ENCODE data around the gene SLC16A1.

DNA sequence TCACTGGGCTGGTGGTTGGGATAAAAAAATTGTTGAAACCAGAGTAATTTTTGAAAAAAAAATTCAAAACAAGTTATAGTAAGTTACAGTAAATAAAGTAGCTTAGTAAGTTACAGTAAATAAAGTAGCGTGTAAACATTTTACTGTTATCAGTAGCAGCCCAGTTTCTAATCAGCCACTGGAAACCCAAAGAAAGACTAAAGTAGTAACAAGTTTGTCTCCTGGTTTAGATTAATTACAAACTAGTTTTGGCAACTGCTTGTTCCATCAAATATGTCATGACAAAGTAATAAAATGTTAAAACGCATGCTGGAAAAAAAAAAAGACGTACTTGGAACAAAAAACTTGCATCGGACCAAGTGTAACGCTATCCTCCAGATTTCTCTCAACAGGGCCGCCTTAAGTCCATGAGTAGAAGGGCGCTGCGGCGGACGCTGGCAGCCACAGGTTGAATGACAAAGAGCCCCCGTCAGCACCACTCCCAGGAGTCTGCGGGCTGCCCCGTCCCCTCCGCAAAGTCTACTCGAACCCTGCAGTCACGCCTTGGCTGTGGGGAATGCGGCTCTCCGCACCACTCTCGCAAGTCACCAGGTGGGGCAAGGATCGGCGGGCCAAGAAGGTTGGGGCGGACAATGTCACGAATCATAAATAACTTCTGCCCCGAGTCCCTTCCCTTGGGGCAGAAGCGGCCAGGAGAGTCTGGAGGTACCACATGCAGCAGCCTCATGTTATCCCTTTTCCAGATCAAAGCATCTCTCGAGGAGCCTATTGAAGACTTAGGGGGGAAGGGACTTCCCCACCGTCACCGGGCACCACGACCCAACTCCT lies 837 bp downstream of the SLC16A1 start:
- TF ChIP-seq, protein P1, sequence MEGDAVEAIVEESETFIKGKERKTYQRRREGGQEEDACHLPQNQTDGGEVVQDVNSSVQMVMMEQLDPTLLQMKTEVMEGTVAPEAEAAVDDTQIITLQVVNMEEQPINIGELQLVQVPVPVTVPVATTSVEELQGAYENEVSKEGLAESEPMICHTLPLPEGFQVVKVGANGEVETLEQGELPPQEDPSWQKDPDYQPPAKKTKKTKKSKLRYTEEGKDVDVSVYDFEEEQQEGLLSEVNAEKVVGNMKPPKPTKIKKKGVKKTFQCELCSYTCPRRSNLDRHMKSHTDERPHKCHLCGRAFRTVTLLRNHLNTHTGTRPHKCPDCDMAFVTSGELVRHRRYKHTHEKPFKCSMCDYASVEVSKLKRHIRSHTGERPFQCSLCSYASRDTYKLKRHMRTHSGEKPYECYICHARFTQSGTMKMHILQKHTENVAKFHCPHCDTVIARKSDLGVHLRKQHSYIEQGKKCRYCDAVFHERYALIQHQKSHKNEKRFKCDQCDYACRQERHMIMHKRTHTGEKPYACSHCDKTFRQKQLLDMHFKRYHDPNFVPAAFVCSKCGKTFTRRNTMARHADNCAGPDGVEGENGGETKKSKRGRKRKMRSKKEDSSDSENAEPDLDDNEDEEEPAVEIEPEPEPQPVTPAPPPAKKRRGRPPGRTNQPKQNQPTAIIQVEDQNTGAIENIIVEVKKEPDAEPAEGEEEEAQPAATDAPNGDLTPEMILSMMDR (conservative IDR thresholded peaks at IDR 0.05), result no peak
- no peak for TF ChIP-seq EZH2 (IDR thresholded peaks at IDR 0.05; ENCODE audit: low read depth)
